ENCODE data around the gene CEP95. TPM values are rescaled to one million over a fixed set of nuclear protein-coding genes. Genes with fewer than 3 reads are reported as not detected.

Gene CEP95, protein sequence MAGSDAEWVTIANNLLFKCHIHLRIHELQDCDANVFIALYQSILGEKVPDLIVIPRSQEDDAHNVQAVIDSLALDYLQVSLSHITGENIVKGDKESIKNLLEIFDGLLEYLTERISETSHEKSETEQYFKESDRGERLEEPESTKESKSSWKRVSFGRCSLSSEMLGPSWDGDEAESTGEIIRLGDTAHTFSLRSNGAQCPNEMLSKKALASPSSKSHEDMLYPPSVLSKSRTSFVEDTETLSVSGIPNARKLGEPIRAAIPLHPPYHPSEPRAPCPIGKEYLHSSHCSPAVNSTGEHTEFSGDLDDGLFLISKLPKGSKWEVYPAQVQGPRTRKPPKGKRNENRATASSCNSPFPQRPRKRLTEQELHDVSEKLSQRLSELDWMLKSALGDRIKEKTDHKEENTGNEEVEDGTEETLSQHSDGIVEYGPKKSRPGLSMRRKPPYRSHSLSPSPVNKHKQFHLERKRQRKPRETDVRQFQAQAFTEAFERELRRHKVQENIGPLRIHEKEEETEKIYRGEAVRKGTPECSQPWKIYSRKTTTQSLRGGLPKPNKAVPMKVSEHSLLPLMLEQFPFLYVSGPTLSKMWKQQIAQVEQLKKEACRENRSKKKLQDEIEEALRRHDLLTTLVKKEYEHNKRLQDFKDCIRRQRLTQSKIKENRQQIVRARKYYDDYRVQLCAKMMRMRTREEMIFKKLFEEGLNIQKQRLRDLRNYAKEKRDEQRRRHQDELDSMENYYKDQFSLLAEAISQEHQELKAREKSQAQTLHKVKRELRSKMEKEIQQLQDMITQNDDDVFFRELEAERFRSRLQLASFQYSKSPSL
- 100 to 1,000 TPM; 152 to 187 (median 186) TPM for total RNA-seq
- 110 TPM for total RNA-seq (2013)

DNA sequence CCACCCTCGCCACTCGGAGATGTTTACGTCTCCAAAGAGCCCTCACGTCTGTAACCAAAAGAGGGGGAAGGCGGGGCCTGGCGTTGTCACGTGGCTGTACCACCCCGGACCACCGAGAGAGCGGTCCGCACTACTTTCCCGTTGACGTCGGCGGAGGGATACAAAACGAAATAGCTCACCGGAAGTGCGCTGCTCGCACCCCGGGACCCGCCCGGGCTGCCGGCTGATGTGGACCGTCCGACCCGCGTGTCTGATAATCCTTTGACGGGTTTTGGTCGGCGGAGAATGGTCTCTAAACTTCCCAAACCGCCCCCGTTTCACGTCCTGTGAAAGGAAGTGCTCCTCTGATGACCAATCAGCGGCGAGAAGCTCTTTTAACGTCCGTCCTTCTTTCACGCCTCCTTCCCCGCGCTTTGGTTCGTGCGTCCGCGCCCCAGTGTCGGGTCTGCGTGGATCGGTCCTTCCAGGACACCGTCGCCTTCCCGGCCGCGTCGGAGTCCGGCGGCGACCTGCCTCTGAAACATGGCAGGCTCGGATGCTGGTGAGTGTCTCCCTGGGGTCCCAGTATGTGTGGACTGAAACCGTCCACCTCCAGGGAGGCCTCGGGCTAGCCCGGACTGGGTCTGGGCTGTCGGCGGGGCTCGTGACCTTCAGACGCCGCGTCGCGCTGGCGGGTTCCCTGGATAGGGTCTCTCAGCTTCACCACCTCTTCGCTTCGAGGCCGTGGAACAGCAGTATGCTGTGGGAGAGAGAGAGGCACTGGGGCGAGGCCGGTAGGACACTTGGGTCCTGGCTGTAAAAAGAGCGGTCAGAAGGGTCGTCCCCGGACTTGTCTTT lies at the start of gene CEP95:
CEP95 (plus strand) TSS at position 402 of the 837 bp plus-strand sequence; CDS start at position 523, 121 bp downstream.
- H3K27me3 Mint-ChIP-seq (ENCODE audit: low read depth in 2 of 2), result no peaks in the 10 kb centered on the region
- H3K4me1 Mint-ChIP-seq, result peaks cover 63 to 68% of the 10 kb centered on the region in 2 donors
- ATAC-seq, result peak; percentile 58 to 83 (median 72)

DNA sequence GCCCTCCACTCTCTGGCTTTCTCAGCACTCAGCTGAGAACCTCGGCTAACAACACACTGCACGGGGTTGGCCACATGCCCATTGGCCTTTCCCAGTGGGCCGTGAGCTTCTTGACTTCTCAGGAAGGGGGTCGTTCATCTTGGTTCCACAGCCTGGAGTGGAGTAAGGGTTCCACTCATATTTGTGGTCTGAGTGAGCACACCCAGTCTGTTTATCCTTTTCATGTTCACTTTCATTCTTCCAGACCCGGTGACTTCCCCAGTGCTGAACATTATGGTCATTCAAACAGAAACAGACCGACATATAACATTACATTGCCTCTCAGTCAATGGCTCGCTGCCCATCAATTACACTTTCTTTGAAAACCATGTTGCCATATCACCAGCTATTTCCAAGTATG lies 49.6 kb upstream of the CEP95 start:
- ATAC-seq (no peak), DNase-seq (no peak)
- H3K9me3 Mint-ChIP-seq, result no peaks in the 10 kb centered on the region
- H3K27ac ChIP-seq (ENCODE audit: low read length), result no peak overlapping the region
- no peak overlapping the region for H3K27ac Mint-ChIP-seq
- H3K27me3 Mint-ChIP-seq (ENCODE audit: low read depth in 2 of 2), result no peaks in the 10 kb centered on the region
- peaks cover 6 to 9% of the 10 kb centered on the region in 2 donors for H3K4me1 Mint-ChIP-seq
- no peaks in the 10 kb centered on the region for H3K9me3 ChIP-seq (ENCODE audit: control insufficient read depth, insufficient read depth, low read length)
- H3K4me3 Mint-ChIP-seq, result no peak overlapping the region
- H3K4me1 ChIP-seq (ENCODE audit: control insufficient read depth, insufficient read depth, low read length), result peaks cover 17% of the 10 kb centered on the region
- TF ChIP-seq, protein P1, sequence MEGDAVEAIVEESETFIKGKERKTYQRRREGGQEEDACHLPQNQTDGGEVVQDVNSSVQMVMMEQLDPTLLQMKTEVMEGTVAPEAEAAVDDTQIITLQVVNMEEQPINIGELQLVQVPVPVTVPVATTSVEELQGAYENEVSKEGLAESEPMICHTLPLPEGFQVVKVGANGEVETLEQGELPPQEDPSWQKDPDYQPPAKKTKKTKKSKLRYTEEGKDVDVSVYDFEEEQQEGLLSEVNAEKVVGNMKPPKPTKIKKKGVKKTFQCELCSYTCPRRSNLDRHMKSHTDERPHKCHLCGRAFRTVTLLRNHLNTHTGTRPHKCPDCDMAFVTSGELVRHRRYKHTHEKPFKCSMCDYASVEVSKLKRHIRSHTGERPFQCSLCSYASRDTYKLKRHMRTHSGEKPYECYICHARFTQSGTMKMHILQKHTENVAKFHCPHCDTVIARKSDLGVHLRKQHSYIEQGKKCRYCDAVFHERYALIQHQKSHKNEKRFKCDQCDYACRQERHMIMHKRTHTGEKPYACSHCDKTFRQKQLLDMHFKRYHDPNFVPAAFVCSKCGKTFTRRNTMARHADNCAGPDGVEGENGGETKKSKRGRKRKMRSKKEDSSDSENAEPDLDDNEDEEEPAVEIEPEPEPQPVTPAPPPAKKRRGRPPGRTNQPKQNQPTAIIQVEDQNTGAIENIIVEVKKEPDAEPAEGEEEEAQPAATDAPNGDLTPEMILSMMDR (IDR thresholded peaks at IDR 0.05), result no peak
- H3K36me3 Mint-ChIP-seq, result no peaks in the 10 kb centered on the region
- intact Hi-C loops (cut with micrococcal nuclease), result no loop called here
- H3K27me3 ChIP-seq (ENCODE audit: control insufficient read depth, insufficient read depth, low read length), result no peaks in the 10 kb centered on the region
- H3K4me3 ChIP-seq (ENCODE audit: low read length), result no peak overlapping the region
- WGBS (ENCODE audit: insufficient coverage), result 80% methylated on average over 7 of the region's 7 CpGs
- H3K36me3 ChIP-seq (ENCODE audit: control insufficient read depth, insufficient read depth, low read length), result no peaks in the 10 kb centered on the region

More for the DNA sequence above, at the start of gene CEP95:
- peak; percentile 95 to 98 for DNase-seq
- Histone ChIP-seq H3K27ac (ENCODE audit: low read length) (peak within 1 kb of the TSS; percentile 94), H3K9me3 (ENCODE audit: control insufficient read depth, insufficient read depth, low read length) (no peaks in the 10 kb centered on the region), H3K4me1 (ENCODE audit: control insufficient read depth, insufficient read depth, low read length) (peaks cover 12% of the 10 kb centered on the region), H3K36me3 (ENCODE audit: control insufficient read depth, insufficient read depth, low read length) (peaks cover 58% of the 10 kb centered on the region), H3K4me3 (ENCODE audit: low read length) (peak within 1 kb of the TSS; percentile 85), H3K27me3 (ENCODE audit: control insufficient read depth, insufficient read depth, low read length) (no peaks in the 10 kb centered on the region)
- Mint-ChIP-seq H3K9me3 (no peaks in the 10 kb centered on the region), H3K27ac (peak within 1 kb of the TSS; percentile 97 to 99), H3K36me3 (peaks cover 53% of the 10 kb centered on the region), H3K4me3 (peak within 1 kb of the TSS; percentile 95)
- intact Hi-C loops (cut with micrococcal nuclease), result loop anchor here (1.0 to 5.0 kb wide), 6 partner anchors 9 to 734 kb away; partner anchors contain the start of genes CCDC47, DDX42, POLG2 and SMARCD2
- TF ChIP-seq, protein P1 (IDR thresholded peaks at IDR 0.05), result no peak
- WGBS (ENCODE audit: insufficient coverage), result under 1% methylated on average over 77 of the region's 77 CpGs

DNA sequence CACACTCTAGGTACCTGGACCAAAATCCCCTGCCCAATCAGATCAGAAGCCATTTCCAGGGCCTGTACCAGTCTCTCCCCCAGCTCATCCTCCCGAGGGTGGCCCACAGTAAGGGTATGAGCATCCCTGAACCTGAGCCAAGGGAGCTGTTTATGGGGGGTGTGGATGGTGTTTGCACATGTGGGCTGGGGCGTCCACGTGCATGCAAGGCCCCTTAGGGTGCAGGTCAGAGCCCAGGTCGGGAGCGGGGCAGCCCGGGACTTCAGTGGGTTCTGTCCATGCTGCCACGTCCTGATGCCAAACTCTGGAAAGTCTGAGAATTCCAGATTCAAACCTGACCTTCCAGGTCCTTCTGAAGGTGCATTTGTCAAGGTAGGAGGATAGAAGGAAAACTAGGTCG lies 48.0 kb upstream of the CEP95 start:
- intact Hi-C loops (cut with micrococcal nuclease), result no loop called here
- no peaks in the 10 kb centered on the region for H3K36me3 Mint-ChIP-seq
- no peaks in the 10 kb centered on the region for H3K27me3 Mint-ChIP-seq (ENCODE audit: low read depth in 2 of 2)
- no peaks in the 10 kb centered on the region for H3K36me3 ChIP-seq (ENCODE audit: control insufficient read depth, insufficient read depth, low read length)
- ATAC-seq, result no peak
- H3K4me1 ChIP-seq (ENCODE audit: control insufficient read depth, insufficient read depth, low read length), result peaks cover 17% of the 10 kb centered on the region
- no peak overlapping the region for H3K4me3 ChIP-seq (ENCODE audit: low read length)
- peaks cover 6 to 9% of the 10 kb centered on the region in 2 donors for H3K4me1 Mint-ChIP-seq
- no peaks in the 10 kb centered on the region for H3K9me3 Mint-ChIP-seq
- H3K4me3 Mint-ChIP-seq, result no peak overlapping the region
- WGBS (ENCODE audit: insufficient coverage), result 91% methylated on average over 8 of the region's 8 CpGs
- DNase-seq, result no peak
- H3K27me3 ChIP-seq (ENCODE audit: control insufficient read depth, insufficient read depth, low read length), result no peaks in the 10 kb centered on the region
- no peak overlapping the region for H3K27ac ChIP-seq (ENCODE audit: low read length)
- TF ChIP-seq, protein P1 (IDR thresholded peaks at IDR 0.05), result no peak
- H3K27ac Mint-ChIP-seq, result no peak overlapping the region
- no peaks in the 10 kb centered on the region for H3K9me3 ChIP-seq (ENCODE audit: control insufficient read depth, insufficient read depth, low read length)

Measured in natural killer cell (primary cell).